ENCODE measurements around the gene WDR35. TPM values are rescaled to one million over a fixed set of nuclear protein-coding genes. Genes with fewer than 3 reads are reported as not detected.
A peak's percentile ranks its signal among the peaks of the same experiment; 100 is the strongest.

WDR35 gene
- total RNA-seq, 2 donors from 2014 or later: 5.1 to 14.3 TPM

DNA sequence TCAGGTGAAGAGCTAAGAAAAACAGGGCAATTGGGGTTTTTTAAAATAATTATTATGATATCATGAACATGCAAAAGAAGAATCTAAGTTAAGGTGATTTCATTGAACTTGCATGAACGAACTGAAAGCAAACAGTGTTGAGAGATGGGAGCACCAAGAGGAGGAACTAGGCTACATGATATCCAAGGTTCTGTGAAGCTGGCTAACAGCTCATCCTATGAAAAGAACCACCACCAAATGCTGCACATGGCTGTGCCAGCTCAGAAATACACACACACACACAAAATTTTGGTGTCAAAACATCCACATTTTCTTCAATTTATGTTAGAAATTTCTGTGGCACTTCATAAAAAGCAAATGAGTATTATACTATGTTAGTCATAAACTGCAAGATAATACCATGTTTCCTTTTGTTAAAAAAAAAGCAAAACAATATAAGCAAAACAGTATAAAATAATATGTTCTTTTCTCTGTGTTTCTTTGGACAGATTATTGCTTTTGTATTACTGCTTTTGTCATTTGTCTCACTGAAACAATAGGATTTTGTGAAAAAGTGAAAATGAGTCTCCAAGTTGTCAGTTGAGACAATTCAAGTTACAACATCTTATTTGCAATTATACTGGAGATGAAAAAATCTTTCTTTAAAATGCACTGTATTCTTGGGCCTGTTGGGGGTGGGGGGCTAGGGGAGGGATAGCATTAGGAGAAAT lies 75.5 kb downstream of the WDR35 start:
- H3K4me3 ChIP-seq: no peak overlapping the region
- DNase-seq (ENCODE audit: low spot score): no peak
- H3K27ac ChIP-seq: no peak overlapping the region
- no peaks in the 10 kb centered on the region for H3K27me3 ChIP-seq (replicated peaks; ENCODE audit: insufficient read depth)
- no peak for ATAC-seq (ENCODE audit: insufficient number of reproducible peaks, low FRiP score, low read depth)
- H3K4me1 ChIP-seq (ENCODE audit: control insufficient read depth in 1 of 2, low read depth in 2 of 2): no peaks in the 10 kb centered on the region
- peaks cover 2% of the 10 kb centered on the region for H3K36me3 ChIP-seq
- no peaks in the 10 kb centered on the region for H3K9me3 ChIP-seq
- TF ChIP-seq, protein P1, sequence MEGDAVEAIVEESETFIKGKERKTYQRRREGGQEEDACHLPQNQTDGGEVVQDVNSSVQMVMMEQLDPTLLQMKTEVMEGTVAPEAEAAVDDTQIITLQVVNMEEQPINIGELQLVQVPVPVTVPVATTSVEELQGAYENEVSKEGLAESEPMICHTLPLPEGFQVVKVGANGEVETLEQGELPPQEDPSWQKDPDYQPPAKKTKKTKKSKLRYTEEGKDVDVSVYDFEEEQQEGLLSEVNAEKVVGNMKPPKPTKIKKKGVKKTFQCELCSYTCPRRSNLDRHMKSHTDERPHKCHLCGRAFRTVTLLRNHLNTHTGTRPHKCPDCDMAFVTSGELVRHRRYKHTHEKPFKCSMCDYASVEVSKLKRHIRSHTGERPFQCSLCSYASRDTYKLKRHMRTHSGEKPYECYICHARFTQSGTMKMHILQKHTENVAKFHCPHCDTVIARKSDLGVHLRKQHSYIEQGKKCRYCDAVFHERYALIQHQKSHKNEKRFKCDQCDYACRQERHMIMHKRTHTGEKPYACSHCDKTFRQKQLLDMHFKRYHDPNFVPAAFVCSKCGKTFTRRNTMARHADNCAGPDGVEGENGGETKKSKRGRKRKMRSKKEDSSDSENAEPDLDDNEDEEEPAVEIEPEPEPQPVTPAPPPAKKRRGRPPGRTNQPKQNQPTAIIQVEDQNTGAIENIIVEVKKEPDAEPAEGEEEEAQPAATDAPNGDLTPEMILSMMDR (IDR thresholded peaks at IDR 0.05): no peak

- DNase-seq (ENCODE audit: low spot score): no peak
- peaks cover 2% of the 10 kb centered on the region for H3K36me3 ChIP-seq
- H3K27me3 ChIP-seq (replicated peaks; ENCODE audit: insufficient read depth): no peaks in the 10 kb centered on the region
- H3K4me1 ChIP-seq (ENCODE audit: control insufficient read depth in 1 of 2, low read depth in 2 of 2): no peaks in the 10 kb centered on the region
- H3K27ac ChIP-seq: no peak overlapping the region
- TF ChIP-seq, protein P1 (IDR thresholded peaks at IDR 0.05): no peak
- no peak overlapping the region for H3K4me3 ChIP-seq
- no peaks in the 10 kb centered on the region for H3K9me3 ChIP-seq
- no peak for ATAC-seq (ENCODE audit: insufficient number of reproducible peaks, low FRiP score, low read depth)
Observed at GRCh38 chr2:19911808-19912509, 77.9 kb downstream of the WDR35 start.

GRCh38 chr2:19902216-19902740 lies 87.6 kb downstream of the WDR35 start:
- ATAC-seq (ENCODE audit: insufficient number of reproducible peaks, low FRiP score, low read depth) (no peak), DNase-seq (ENCODE audit: low spot score) (no peak)
- Histone ChIP-seq H3K4me3 (peak overlapping the region; percentile 75), H3K27ac (peak overlapping the region; percentile 78 to 95), H3K36me3 (no peaks in the 10 kb centered on the region), H3K27me3 (replicated peaks; ENCODE audit: insufficient read depth) (no peaks in the 10 kb centered on the region), H3K9me3 (no peaks in the 10 kb centered on the region), H3K4me1 (ENCODE audit: control insufficient read depth in 1 of 2, low read depth in 2 of 2) (peaks cover 29 to 36% of the 10 kb centered on the region in 2 donors)
- TF ChIP-seq, protein P1 (IDR thresholded peaks at IDR 0.05): no peak

DNA sequence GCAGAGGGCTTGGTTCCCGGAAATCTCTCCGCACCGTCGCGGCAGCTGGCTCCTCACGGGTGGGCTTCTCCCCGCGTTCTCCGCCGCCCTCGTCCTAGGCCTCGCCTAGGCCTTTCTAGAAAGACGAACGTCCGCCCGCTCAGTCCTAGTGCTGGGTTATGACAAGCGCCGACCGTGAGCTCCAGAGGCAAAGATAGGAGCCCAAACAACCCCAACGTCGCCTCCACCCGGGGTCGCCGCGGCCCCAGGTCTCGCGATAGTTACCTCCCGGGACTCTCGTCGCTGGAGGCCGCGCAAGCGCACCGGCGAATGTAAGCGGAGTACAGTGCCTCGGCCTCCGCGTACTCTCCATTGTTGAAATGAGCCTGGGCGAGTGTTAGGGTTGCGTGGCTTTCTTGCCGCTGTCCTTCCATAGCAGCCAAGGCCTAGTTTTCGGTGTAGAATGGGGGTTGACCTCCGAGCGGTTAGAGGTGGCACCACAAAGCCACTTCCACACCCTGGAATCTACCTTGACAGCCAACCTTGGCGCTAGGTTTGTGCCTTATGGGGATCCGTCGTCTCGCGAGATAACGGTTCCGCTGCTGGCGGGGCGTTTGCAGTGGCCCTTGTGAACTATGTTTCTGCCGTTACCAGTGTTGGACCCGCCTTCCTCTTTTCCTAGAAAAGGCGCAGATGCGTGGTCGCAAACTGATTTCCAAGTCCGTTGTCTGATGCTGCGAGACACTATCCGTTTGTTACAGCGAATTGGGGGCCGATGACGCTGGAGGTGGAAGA lies 88.3 kb downstream of the WDR35 start, which contains the start of gene TTC32:
TSS of gene TTC32 (minus strand) at position 542 of the 774 bp plus-strand sequence. CDS start at position 413, 129 bp downstream.
- Histone ChIP-seq H3K4me1 (ENCODE audit: control insufficient read depth in 1 of 2, low read depth in 2 of 2) (peaks cover 34 to 41% of the 10 kb centered on the region in 2 donors), H3K36me3 (no peaks in the 10 kb centered on the region), H3K27ac (peak within 1 kb of the TSS; percentile 78 to 95), H3K9me3 (no peaks in the 10 kb centered on the region), H3K27me3 (replicated peaks; ENCODE audit: insufficient read depth) (no peaks in the 10 kb centered on the region), H3K4me3 (peak within 1 kb of the TSS; percentile 75)
- TF ChIP-seq, protein P1 (IDR thresholded peaks at IDR 0.05): no peak
- peak; percentile 92 for ATAC-seq (ENCODE audit: insufficient number of reproducible peaks, low FRiP score, low read depth)
- peak; percentile 73 for DNase-seq (ENCODE audit: low spot score)

Data from thoracic aorta (tissue), 2 donors.